GM21526 (cell line): Measurements from ENCODE around the gene SPTBN1.

Source experiments
- ATAC-seq: cut with Tn5 transposase; IDR thresholded peaks from one replicate; pipeline ENCODE4 v1.9.1; 2021; ENCODE audit warnings: moderate library complexity; ENCODE audit not compliant: unreplicated experiment, low FRiP score

Gene SPTBN1

DNA sequence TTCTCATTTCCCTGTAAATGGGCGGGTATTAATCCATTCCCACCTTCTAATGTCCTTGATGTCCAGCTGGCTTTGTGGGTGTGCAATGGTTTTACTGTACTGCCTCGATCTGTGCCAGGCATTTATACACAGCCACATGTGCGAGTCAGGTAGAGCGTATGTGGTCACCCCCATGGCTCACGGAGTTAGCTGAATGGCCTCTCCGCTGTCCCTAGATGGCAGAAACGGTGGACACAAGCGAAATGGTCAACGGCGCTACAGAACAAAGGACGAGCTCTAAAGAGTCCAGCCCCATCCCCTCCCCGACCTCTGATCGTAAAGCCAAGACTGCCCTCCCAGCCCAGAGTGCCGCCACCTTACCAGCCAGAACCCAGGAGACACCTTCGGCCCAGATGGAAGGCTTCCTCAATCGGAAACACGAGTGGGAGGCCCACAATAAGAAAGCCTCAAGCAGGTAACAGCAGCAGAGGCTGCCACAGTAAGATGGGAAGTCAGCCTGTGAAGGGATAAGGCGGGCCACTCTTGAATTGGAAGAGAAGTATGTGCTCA lies 208.2 kb downstream of the SPTBN1 start:
- ATAC-seq, result no peak

DNA sequence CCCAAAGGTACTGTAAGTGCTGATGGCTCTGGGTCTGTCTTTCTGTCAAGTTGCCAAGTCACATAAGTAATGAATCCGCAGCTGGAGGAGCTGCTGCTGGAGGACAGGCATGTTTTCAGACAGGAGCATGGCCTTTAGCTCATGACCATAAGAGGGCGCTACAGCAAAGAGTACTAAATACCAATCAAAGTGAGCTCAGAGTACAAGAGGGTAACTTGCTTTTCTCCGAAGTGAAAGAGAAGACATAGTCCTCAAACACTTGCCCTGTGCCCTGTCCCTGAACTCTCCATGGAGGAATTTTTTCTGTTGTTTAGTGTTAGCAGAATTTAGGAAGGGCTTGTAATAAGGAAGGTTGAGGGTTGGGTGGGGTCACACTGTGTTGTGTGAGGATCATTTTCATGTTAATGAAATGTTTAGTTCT lies 209.3 kb downstream of the SPTBN1 start:
- ATAC-seq, result no peak

DNA sequence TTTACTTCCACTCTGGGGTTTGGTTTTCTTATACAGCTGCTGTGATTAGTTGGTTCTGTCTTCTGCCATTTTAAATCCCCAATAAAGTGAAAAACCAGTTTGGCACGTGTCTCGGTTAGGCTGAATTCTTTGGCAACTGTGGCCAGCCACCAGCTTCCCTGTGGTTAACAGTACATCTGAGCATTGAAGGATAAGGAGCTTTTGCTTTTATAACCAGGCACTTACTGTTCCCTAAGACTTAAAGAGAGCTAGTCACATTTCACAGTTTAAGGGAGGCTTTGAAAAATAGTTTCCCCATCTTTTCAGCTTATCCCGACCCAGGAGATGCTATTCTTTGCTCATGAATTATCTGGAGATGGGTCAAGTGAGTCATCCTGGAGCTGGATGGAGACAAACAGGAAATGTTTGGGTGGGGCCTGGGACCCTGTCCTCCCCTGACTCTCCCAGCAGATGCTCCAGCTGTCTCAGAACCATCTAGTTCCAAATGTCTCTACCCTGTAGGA lies 210.1 kb downstream of the SPTBN1 start:
- ATAC-seq, result no peak

DNA sequence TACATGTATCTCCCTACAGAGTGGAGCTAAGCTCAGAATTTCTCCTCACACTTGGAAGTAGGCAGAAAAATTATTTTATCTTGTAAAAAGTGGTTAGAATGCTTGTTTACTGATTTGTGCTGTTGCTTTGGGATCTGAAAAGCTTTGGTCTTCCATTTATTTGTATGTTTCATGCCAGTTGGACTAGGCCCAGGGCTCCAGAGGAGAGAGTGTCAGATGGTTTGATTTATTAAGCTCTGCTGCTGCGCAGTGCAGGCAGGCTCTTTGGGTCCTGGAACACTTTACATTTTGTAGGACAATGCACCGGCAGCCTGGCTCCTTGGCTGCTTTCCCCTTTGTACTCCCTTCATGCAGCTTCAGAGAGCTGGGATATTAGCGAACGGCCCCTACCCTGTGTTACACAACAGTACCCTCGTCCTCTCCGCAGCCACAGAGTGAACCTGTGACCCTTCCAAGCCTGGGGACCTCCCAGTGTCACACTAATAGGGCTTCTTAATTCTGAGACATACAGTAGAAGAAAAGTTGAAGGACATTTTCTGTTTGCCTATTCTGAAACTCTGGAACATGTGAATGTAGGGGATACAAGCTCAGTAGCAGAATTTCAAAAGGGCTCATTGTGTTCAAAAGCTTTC lies 210.6 kb downstream of the SPTBN1 start:
- ATAC-seq, result no peak

DNA sequence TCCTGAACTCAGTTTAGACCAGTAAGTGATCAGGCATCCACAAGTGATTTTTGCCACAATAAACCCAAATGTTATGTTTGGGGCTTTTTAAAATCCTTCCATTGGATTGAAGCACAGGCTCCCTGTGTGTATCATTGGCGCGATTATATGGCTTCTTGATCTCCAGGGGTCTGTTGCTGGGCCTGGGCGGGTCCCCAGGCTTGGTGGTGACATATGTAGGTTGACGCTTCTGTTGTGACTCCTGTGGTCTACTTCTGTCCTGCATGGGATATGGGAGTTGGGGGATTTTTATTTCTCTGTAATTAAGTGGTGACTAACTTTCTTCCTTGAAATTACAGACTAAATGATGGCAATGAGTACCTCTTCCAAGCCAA lies 211.1 kb downstream of the SPTBN1 start:
- no peak for ATAC-seq

DNA sequence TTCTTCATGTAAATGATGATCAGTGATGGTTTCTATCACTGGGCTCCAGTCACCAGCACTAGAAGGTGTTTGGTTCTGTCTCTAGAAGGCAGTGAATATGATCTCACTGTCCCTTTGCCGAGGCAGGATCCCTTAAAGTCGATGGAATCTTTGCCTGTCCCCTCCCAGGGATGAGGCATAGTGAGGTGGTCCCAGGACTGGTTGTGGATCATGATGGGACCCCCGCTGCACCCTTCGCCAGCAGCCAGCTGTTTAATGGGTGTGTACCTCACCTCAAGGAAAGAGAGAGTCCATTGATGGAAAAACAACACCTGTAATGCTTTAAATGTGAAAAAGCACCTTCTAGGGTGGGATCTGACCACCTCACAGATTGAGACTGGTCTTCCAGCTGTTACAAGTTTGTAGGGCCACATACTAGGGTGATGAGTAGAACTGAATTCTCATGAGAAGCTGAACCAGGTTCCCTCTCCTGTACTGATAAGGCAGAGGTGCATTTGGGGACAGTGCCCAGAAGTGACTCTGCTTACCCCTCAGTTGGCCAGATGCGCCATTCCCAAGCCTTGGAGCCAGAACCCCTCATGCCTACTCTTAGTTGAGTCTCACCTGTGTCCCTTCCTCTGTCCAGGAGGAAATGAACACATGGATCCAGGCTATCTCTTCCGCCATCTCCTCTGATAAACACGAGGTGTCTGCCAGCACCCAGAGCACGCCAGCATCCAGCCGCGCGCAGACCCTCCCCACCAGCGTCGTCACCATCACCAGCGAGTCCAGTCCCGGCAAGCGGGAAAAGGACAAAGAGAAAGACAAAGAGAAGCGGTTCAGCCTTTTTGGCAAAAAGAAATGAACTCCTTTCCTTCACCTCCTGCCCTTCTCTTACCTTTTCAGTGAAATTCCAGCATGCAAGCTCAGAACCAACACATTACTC lies 211.9 kb downstream of the SPTBN1 start:
- no peak for ATAC-seq

DNA sequence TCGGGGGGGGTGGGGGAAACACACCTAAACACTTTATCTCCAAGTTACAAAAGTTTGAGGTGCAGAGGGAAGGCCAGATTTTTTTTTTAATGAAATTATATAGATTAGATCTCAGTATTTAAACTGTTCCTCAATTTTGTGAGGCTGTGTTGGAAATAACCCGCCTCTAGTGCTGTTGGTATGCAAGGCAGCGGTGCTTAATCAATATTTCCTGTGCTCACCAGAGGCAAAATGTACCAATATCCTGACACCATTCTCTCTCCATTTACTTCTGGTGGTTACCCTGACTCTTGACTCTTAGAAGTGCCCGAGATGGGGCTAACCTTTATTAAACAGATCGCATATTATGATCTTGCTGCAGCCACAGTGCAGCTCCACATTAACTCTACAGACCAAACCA lies 212.6 kb downstream of the SPTBN1 start:
- no peak for ATAC-seq

DNA sequence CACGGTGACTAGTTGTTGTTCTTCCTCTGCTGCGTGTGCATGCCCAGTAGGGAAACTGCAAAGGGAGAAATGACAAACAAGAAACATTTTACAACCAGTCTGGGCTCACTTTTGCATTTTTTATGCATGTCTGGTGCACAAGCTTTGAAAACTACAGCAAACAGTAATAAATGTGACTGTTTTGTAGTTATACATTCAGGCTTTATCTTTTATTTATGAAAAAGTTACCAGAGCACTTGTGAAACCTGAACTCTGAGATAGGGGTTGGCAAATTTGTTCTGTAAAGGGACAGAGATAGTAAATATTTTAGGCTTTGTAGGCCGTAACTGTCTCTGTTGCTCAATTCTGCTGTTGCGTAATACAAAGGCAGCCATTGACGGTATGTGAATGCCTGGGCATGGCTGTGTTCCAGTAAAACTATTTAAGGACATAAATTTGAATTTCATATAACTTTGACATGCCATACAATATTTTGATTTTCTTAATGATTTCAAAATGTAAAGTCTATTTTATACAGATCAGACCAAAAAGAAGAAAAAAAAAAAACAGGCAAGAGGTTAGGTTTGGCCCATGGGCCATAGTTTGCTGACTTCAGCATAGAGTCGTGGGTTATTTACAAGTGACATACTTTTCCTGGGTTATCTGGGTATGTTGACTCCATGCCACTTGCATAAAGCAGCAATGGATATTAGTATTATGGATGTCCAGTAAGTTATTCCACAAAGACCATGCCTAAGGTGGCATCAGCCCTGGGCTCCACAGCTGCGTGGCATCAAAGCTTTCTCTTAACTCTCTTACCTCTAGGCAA lies 213.8 kb downstream of the SPTBN1 start:
- ATAC-seq, result no peak

DNA sequence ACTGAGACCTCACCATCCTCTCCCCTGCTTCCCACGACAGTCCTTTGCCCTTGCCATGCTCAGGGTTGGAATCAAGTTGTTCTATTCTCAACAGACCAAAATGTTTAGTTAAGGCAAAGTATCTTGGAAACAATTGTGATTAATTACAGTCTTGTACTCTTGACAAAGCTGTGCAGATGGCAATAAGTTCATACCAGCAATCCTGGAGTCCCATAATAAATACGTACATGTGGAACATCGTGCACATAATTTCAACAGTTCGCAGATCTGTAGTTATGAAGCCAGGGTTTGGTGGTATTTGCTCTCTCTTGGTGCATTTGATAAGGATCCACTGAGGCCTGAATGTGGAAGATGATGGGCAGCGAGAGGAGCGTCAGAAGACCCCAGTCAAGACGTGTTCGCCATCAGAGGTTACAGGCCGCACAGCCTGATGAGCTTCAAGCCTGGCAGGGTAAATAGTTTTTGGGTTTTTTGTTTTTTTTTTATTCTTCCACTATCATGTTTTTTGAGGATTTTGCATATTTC lies 214.4 kb downstream of the SPTBN1 start:
- no peak for ATAC-seq

DNA sequence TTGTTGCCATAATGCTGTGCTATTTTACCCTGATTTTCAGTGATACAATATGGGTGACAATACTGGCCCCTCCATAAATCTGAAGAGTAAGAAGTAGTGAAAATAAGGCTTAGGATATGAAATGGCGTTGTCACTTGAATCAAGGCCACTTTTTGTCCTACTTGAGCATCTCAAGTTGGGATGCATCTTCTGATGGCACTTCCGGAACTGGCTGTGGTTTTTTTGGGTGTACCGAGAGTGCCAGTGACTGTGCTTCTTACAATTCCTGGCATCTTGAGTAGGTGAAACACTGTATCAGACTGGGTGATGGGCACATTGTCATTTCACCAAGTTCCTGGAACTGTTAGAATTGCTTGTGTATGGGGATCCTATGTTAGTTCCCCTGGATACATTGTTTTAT lies 214.9 kb downstream of the SPTBN1 start:
- ATAC-seq, result no peak

DNA sequence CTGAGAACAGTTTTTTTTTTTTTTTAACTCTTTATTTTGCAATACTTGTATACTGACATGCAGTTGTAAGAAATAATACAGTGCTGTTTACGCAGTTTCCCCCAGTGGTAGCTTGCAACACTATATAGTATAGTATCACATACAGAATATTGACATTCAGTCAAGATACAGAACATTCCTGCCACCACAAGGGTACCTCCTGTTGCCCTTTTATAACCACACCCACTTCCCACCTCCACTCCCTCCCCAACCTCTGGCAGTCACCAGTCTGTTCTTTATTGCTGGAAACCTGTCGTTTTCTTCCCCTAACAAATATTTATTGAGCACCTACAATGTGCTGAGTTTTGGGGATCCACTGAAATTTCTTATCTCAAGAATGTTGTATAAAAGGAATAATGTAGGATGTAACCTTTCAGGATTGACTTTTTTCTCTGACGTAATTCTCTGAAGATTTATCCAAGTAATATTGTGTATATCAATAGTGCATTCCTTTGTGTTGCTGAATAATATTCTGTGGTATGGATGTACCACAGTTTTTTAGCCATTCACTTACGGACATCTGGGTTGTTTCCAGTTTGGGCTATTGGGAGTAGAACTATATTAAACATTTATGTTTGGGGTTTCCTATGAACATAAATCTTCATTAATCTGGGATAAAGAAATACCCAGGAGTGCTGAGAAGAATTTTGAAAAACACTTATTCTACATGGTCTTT lies 215.9 kb downstream of the SPTBN1 start:
- ATAC-seq, result no peak

DNA sequence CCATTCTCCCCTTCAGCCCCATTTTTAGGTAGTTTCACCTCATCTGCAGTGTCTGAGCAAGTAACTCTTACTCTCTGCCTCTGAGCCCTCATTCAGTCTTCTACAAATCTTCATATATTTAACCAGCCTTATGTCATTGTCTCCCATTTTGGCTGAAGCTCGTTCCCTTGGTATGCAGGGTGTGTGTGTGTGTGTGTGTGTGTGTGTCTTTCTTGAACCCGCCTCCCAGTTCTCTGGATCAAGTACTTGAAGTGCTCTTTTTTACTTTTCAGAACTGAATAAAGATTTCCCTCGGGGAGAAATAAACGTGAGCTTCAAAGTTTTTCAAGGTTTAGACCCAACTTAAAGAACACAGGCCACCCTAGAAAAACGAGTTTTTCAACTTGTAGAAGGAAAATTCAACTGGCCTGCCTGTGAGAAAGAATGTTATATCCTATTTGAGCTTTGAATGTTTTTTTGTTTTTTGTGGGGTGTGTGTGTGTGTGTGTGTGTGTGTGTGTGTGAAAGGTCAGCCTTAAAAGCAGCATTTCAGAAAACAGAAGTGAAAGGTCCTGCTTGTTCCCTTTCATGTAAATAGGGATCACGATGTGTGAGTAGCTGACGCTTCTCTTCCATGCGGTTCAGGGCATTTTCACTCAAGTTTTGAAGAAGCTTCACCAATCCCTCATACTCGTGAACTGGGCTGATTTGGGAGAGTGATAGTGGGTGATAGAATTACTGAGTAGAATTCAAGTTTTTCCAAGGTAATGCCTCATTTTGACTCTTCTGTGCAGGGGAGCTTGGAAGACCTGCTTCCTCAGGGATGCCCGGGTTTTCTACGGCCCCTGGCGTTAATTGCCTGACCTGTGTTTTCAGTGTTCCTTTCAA lies 216.7 kb downstream of the SPTBN1 start:
- ATAC-seq, result peak; percentile 43

DNA sequence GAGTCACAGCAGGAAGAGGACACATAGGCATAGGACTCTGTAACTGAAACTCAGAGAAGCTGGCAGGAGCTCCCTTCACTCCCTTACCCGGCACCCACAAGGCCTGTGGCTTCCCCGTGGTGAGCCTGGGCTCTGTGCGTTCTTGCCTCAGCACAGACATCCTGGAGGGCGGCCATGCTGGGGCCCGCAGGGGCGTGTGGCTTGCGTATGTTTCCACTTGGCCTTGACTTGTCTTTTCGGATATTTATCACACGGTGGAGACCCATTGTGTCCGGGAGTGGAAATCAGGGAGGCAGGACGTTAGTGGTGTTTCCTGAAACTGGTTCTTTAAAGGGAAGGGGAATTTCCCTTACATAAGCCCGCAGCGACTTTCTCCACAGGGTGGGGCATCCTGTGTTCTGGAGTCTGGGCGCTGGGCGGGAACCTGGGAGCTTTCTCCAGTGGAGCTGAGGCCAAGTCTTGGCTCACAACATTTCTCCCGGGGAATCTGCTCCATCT lies 217.4 kb downstream of the SPTBN1 start:
- no peak for ATAC-seq

DNA sequence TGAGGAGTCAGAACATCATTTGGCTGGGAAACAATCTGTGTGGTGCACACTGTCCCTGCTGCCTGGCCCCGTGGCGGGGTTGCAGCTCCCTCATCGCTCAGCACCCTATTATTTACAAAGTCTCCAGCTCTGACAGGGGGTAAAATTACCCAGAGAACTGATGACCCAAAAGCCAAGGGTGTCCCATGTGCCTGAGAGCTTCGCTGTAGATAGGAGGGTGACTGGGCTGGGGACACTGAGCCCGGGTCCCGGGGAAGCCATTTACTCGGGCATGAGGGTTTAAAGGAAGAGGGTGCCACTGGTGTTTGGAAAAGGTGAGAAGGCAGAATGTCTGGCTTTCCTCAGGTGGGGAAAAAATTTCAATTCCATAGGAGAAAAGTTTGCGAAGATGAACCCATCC lies 219.2 kb downstream of the SPTBN1 start:
- no peak for ATAC-seq

DNA sequence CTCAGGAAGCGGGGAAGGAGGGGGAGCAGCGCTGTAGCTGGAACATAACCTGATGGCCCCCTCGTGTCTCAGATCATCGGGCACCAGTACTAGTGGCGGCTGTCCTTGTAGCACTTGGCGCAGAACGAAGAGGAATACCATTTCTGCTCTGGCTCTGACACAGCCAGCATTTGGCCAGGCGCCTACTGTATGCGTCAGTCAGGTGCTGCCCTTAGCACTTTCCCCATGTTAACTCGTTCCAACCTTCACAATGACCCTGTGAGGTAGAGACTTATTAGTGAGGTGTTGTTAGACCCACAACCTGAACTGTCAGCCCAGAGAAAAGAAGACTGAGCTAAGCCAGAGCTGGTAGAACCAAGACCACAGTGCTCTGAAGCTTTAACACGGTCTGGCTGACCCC lies 219.6 kb downstream of the SPTBN1 start:
- ATAC-seq, result no peak

DNA sequence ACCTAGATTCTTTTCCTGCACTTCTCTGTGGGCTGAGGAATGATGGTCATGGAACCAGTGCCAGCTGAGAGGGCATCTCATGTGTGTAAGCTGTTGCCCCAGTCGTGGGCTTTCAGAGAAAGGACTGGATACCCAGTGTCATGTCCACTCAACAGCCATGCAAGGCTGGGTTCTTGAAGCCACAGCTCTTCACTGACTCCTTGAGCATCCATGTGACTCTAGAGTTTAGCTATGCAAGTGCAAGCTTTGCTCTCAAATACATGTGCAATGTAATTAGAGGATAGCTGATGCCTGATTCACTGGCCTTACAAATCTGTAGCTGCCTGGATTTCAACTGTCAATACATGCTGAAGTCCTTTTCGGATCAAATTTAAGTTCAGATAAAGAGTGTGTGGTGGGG lies 220.5 kb downstream of the SPTBN1 start:
- ATAC-seq, result no peak

DNA sequence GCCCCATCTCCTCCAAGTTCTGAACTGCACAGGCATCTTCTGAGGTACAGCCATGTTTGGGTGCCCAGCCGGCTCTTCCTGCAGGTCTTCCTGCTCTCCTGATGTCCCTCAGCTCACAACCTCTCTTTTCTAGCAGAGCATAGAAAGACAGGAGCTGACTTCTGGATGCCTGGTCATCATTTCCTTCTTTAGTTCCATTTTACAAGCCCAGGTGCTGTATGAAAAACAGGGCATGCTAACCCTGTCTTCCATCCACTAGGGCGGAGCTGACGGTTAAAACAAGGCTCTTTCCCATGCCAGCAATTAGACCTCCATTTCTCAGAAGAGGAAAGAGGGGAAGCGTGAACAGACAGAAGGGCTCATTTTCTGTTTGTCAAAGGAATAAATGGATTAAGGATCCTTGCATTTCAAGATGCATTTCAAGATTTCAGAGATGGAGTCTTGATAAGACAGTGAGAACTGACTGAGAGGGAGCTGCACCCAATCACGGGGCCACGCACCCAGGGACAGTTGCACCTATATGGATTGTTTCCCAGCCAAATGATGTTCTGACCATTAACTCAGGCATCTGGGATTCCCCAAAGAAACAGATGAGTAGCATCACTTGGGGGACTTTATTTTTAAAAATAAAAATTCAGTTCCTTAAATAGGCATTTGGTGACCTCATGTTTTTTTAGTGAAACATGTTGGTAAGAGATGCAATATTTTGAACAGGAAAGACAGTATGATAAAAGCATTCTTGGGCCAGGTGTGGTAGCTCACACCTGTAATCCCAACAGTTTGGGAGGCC lies 221.5 kb downstream of the SPTBN1 start:
- ATAC-seq, result no peak

DNA sequence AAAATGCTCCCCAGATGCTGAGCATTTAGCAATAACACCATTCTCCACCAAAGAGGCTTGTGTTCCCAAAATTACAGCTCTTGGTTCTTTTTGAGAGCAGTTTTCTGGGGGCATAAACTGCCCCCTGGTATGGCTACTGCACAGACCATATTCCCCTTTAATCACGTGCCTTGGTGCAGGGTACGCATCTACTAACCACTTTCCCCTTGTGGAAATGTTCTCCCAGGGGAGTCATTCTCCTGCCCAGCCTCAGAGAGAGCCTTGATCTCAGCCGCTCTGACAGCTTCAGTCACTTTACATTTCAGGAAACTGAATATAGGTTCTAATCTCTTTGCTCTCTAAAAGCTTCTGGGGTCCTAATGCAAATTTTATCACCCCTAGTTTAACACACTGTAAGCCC lies 222.6 kb downstream of the SPTBN1 start:
- no peak for ATAC-seq
